HCT116 (cell line): ENCODE results near the gene SCFD2. TPM values are rescaled to one million over a fixed set of nuclear protein-coding genes. Genes with fewer than 3 reads are reported as not detected.

Experiments used
- ATAC-seq: fragments of 200-7000 bp; cut with Tn5 transposase; 2 replicates; pipeline ENCODE4 v1.9.1; 2020; ENCODE audit warnings: mild to moderate bottlenecking, moderate library complexity
- BruUV-seq: library from RNA; stranded (reverse); fragments of 400-500 nt; replicated peaks from 2 replicates; lab custom pipeline; 2021; lab: Mats Ljungman, UMichigan
- CTCF ChIA-PET: fragments of 300-600 bp; sonication (Branson Sonifier 250); formaldehyde crosslinking; loops from one replicate; lab custom pipeline; 2021; ENCODE audit warnings: antibody characterized with exemption; lab: Charles Lee
- POLR2A ChIA-PET: fragments of 300-600, 350-600 bp; sonication (Branson Sonifier 250); formaldehyde crosslinking; loops from one replicate; lab custom pipeline; 2021; ENCODE audit warnings: antibody characterized with exemption; lab: Charles Lee
- RAD21 ChIA-PET, 2 experiments: fragments of 300-600 bp; sonication (Branson Sonifier 250); formaldehyde crosslinking; loops; one replicate each; lab custom pipeline; 2023; ENCODE audit warnings: low total read pairs in 2 of 2; ENCODE audit not compliant: uncharacterized antibody in 2 of 2, unreplicated experiment in 2 of 2, low non-redundant PET in 1 of 2; lab: Charles Lee
- DNase-seq: peaks from one replicate; pipeline ENCODE4 v3.0.0-alpha.2; 2010; ENCODE audit warnings: low read depth, low spot score
- H2AFZ ChIP-seq: fragments of 200-600 bp; shearing (Covaris generic), sonication (generic); 2 replicates; pipeline ENCODE4 v1.6.1; 2017; ENCODE audit warnings: low read depth, mixed run types, mixed read lengths, antibody characterized with exemption, low read length; ENCODE audit not compliant: poor library complexity, severe bottlenecking
- H3K27ac ChIP-seq: 2 replicates; pipeline ENCODE4 v1.5.1; 2012; ENCODE audit warnings: low read depth, low read length
- H3K27me3 ChIP-seq: fragments of 200-600 bp; sonication (generic); 2 replicates; pipeline ENCODE4 v1.6.1; 2016; ENCODE audit warnings: mixed run types, low read length, mixed read lengths; ENCODE audit not compliant: insufficient read depth
- H3K36me3 ChIP-seq, 2 experiments: fragments of 200-500 bp in 1 of 2; fragments of 200-600 bp in 1 of 2; sonication (Bioruptor generic) in 1 of 2; sonication (generic) in 1 of 2; 2 replicates each; pipeline versions ENCODE4 v1.5.1 to v1.6.1; 2014 to 2016; ENCODE audit warnings: low read length in 2 of 2, inconsistent platforms in 1 of 2, mixed read lengths in 1 of 2, mixed run types in 1 of 2; ENCODE audit not compliant: insufficient read depth in 2 of 2, control insufficient read depth in 1 of 2
- H3K4me1 ChIP-seq, 2 experiments: fragments of 200-600 bp in 1 of 2; sonication (generic) in 1 of 2; 2 replicates each; pipeline versions ENCODE4 v1.5.1 to v1.6.1; 2012 to 2017; ENCODE audit warnings: low read length in 2 of 2, inconsistent platforms in 1 of 2, mild to moderate bottlenecking in 1 of 2, mixed read lengths in 1 of 2, mixed run types in 1 of 2, moderate library complexity in 1 of 2; ENCODE audit not compliant: insufficient read depth in 2 of 2, control insufficient read depth in 1 of 2
- H3K4me2 ChIP-seq: fragments of 200-600 bp; sonication (generic); 2 replicates; pipeline ENCODE4 v1.6.1; 2017; ENCODE audit warnings: mixed run types, low read length, mixed read lengths
- H3K4me3 ChIP-seq, 2 experiments: fragments of 200-600 bp in 1 of 2; sonication (generic) in 1 of 2; replicated peaks in 1 of 2; 2 replicates each; pipeline ENCODE4 v1.5.1; 2011 to 2016; ENCODE audit warnings: low read length in 2 of 2, control low read depth in 1 of 2, low read depth in 1 of 2, mild to moderate bottlenecking in 1 of 2, mixed read lengths in 1 of 2, mixed run types in 1 of 2
- H3K79me2 ChIP-seq: fragments of 200-600 bp; sonication (generic); 2 replicates; pipeline ENCODE4 v1.6.1; 2017; ENCODE audit warnings: mild to moderate bottlenecking, mixed run types, low read length, moderate library complexity, mixed read lengths; ENCODE audit not compliant: insufficient read depth
- H3K9ac ChIP-seq: fragments of 200-600 bp; sonication (generic); 2 replicates; pipeline ENCODE4 v1.6.1; 2016; ENCODE audit warnings: low read length, mixed read lengths
- H3K9me2 ChIP-seq: fragments of 200-600 bp; sonication (generic), shearing (Covaris generic); 2 replicates; pipeline ENCODE4 v1.6.1; 2017; ENCODE audit warnings: mixed run types, mild to moderate bottlenecking, moderate library complexity; ENCODE audit not compliant: insufficient read depth
- H3K9me3 ChIP-seq, 2 experiments: fragments of 200-500 bp in 1 of 2; fragments of 200-600 bp in 1 of 2; sonication (Bioruptor generic) in 1 of 2; sonication (generic) in 1 of 2; 2 replicates each; pipeline ENCODE4 v1.6.1; 2014 to 2017; ENCODE audit warnings: low read length in 2 of 2, mixed read lengths in 2 of 2, inconsistent platforms in 1 of 2, low read depth in 1 of 2, mild to moderate bottlenecking in 1 of 2, mixed run types in 1 of 2, moderate library complexity in 1 of 2; ENCODE audit not compliant: control insufficient read depth in 1 of 2, insufficient read depth in 1 of 2
- H4K20me1 ChIP-seq: fragments of 200-600 bp; sonication (generic), shearing (Covaris generic); 2 replicates; pipeline ENCODE4 v1.6.1; 2017; ENCODE audit warnings: mixed run types, mild to moderate bottlenecking, moderate library complexity; ENCODE audit not compliant: insufficient read depth
- CBX3 ChIP-seq: IDR thresholded peaks from 2 replicates; pipeline ENCODE4 v1.6.1; 2012; ENCODE audit warnings: low read depth
- CTCF ChIP-seq, 3 experiments: fragments of 200-600 bp in 1 of 3; sonication (generic) in 1 of 3; IDR thresholded peaks in 2 of 3; conservative IDR thresholded peaks in 1 of 3; 2 replicates each; pipeline ENCODE4 v1.5.1; 2012 to 2017; ENCODE audit warnings: low read depth in 2 of 3, low read length in 2 of 3, antibody characterized with exemption in 1 of 3, borderline replicate concordance in 1 of 3, control low read depth in 1 of 3, mild to moderate bottlenecking in 1 of 3, mixed read lengths in 1 of 3, mixed run types in 1 of 3, moderate library complexity in 1 of 3; ENCODE audit not compliant: insufficient read depth in 1 of 3
- ELF1 ChIP-seq: IDR thresholded peaks from 2 replicates; pipeline ENCODE4 v1.6.1; 2012; ENCODE audit warnings: low read depth, borderline replicate concordance
- EZH2 ChIP-seq: fragments of 200-600 bp; sonication (generic); IDR thresholded peaks from 2 replicates; pipeline ENCODE4 v1.6.1; 2017; ENCODE audit warnings: antibody characterized with exemption, mixed run types
- EZH2phosphoT487 ChIP-seq: fragments of 200-600 bp; IDR thresholded peaks from 2 replicates; pipeline ENCODE4 v1.6.1; 2018; ENCODE audit warnings: antibody characterized with exemption, borderline replicate concordance
- FOSL1 ChIP-seq: IDR thresholded peaks from 2 replicates; pipeline ENCODE4 v1.6.1; 2012; ENCODE audit warnings: low read depth
- POLR2A ChIP-seq: IDR thresholded peaks from 2 replicates; pipeline ENCODE4 v1.7.0; 2011; ENCODE audit warnings: borderline replicate concordance; ENCODE audit not compliant: insufficient read depth, insufficient read length; ENCODE audit errors: extremely low read depth
- RAD21 ChIP-seq: IDR thresholded peaks from 2 replicates; pipeline ENCODE4 v1.6.1; 2012; ENCODE audit warnings: low read depth, mild to moderate bottlenecking
- REST ChIP-seq: IDR thresholded peaks from 2 replicates; pipeline ENCODE4 v1.6.1; 2012; ENCODE audit warnings: low read depth
- SIN3A ChIP-seq: IDR thresholded peaks from 2 replicates; pipeline ENCODE4 v1.6.1; 2012; ENCODE audit warnings: low read depth
- SP1 ChIP-seq: IDR thresholded peaks from 2 replicates; pipeline ENCODE4 v1.6.1; 2012; ENCODE audit warnings: low read depth
- SRF ChIP-seq: IDR thresholded peaks from 2 replicates; pipeline ENCODE4 v1.6.1; 2012; ENCODE audit warnings: low read depth
- TCF7L2 ChIP-seq: IDR thresholded peaks from 2 replicates; pipeline ENCODE4 v1.7.0; 2011; ENCODE audit warnings: borderline replicate concordance, inconsistent platforms; ENCODE audit not compliant: insufficient read depth, insufficient read length; ENCODE audit errors: extremely low read depth
- ZFX ChIP-seq: fragments of 450-650 bp; IDR thresholded peaks from 2 replicates; pipeline ENCODE4 v1.6.1; 2017
- ZNF274 ChIP-seq: fragments of 200-500 bp; sonication (Bioruptor generic); IDR thresholded peaks from 2 replicates; pipeline ENCODE4 v1.6.1; 2014; ENCODE audit warnings: mild to moderate bottlenecking, low read depth, low read length, inconsistent platforms
- intact Hi-C: fragments of 100-400 bp; cut with micrococcal nuclease; formaldehyde crosslinking; loops from 2 replicates; pipeline ENCODE4 v1.10.0; 2022
- total RNA-seq: library from RNA; stranded (reverse); gene quantifications from one replicate; pipeline ENCODE4 v1.2.1, GENCODE V29; 2021; ENCODE audit not compliant: unreplicated experiment

SCFD2 gene
- total RNA-seq, 1 experiment from 2014 or later, result 13.6 TPM

DNA sequence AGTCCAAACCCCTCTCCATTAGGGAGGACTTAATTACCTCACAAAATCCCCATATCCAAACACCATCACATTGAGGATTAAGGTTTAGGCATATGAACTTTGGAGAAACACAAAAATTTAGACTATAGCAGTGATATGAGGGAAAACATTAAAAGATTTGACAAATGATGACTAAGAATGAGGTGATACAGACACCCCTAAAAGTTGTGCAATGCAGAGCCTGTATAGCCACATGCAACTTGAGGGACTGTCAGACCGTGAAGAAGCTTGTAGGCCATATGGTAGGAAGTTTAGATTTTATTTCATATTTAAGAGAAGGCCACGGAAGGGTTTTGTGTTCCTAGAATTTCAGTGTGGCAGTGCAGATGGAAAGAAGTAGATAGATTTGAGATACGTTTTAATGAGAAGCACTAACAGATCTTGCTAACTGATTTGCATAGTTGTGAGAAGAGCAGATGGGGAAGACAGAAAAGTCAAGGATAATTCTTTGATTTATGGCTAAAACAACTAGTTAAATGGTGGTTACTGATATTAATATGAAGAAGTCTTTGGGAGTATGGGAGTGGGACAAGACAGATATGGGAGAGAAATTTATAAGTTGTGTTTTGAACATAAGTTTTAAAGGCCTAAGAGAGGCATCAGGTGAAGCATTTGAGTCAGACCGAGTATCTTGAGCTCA lies 6.1 kb upstream of the SCFD2 start (continued):
- TF ChIP-seq CTCF (IDR thresholded peaks at IDR 0.05 in 2 of 3, conservative IDR thresholded peaks at IDR 0.05 in 1 of 3; ENCODE audit: borderline replicate concordance in 1 of 3, insufficient read depth in 1 of 3, low read depth in 2 of 3, low read length in 2 of 3) (no peak), ZFX (no peak), EZH2phosphoT487 (no peak)

DNA sequence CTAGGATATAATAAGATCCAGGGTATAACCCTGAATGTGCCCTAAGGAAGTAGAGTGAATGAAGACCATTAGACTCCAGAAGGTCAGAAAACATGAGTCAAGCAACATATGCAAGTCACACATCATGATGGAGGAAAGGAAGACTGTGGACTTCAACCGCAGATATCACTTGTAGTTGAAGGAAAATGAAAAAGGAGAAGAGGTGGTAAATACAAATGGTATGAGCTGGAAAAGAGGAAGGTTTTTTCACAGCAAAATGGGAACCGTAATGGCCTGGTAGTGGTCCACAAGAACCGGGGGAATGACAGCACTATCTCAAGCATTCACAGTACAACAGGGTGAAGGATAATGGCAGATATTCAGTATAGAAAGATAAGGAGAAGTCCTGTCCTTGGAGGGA lies 5.2 kb upstream of the SCFD2 start:
- H3K4me3 ChIP-seq, result no peak overlapping the region
- BruUV-seq, result no TSS peak
- TF ChIP-seq POLR2A (no peak), EZH2 (no peak), TCF7L2 (no peak), CBX3 (no peak), FOSL1 (no peak), ZNF274 (no peak), ELF1 (no peak), RAD21 (no peak), REST (no peak), SP1 (no peak), ZFX (no peak), SIN3A (no peak), SRF (no peak), EZH2phosphoT487 (no peak)
- TF ChIP-seq, all 23 proteins: peak for 0
- ATAC-seq (no peak), DNase-seq (no peak)
- Histone ChIP-seq H3K9me2 (no peaks in the 10 kb centered on the region), H4K20me1 (no peaks in the 10 kb centered on the region), H3K27ac (no peak overlapping the region), H3K4me2 (no peak overlapping the region), H3K79me2 (no peaks in the 10 kb centered on the region), H3K4me1 (peaks cover 5 to 7% of the 10 kb centered on the region in 2 experiments; a peak in 1 of 4 replicates), H3K36me3 (no peaks in the 10 kb centered on the region), H2AFZ (no peak overlapping the region), H3K27me3 (no peaks in the 10 kb centered on the region), H3K9me3 (no peaks in the 10 kb centered on the region), H3K9ac (no peak overlapping the region)
- POLR2A ChIA-PET, result no interaction called here
- CTCF ChIA-PET, result no interaction called here
- intact Hi-C loops, result no loop called here
- RAD21 ChIA-PET, result no interaction called here
